Neuronal stem cell (in vitro differentiated cells): ENCODE data around the gene C17orf113.

Source experiments
- DNase-seq: peaks from one replicate; pipeline ENCODE4 v3.0.0-alpha.2; 2013; ENCODE audit warnings: low spot score
- H2AFZ ChIP-seq: one replicate; pipeline ENCODE4 v1.6.1; 2013; ENCODE audit warnings: mild to moderate bottlenecking, low read length, inconsistent platforms
- H2AK5ac ChIP-seq: 2 replicates; pipeline ENCODE4 v1.6.1; 2013; ENCODE audit warnings: low read depth, mild to moderate bottlenecking, inconsistent platforms, low read length, moderate library complexity, mixed read lengths
- H2BK120ac ChIP-seq: 2 replicates; pipeline ENCODE4 v1.6.1; 2013; ENCODE audit warnings: low read depth, mild to moderate bottlenecking, inconsistent platforms, low read length, moderate library complexity, mixed read lengths
- H2BK12ac ChIP-seq: one replicate; pipeline ENCODE4 v1.6.1; 2013; ENCODE audit warnings: low read length, inconsistent platforms
- H2BK15ac ChIP-seq: 2 replicates; pipeline ENCODE4 v1.6.1; 2013; ENCODE audit warnings: mild to moderate bottlenecking, low read length, inconsistent platforms, mixed read lengths
- H2BK5ac ChIP-seq: one replicate; pipeline ENCODE4 v1.6.1; 2013; ENCODE audit warnings: inconsistent platforms, mild to moderate bottlenecking, low read length, moderate library complexity
- H3K14ac ChIP-seq: one replicate; pipeline ENCODE4 v1.6.1; 2013; ENCODE audit warnings: low read length, inconsistent platforms
- H3K18ac ChIP-seq: 2 replicates; pipeline ENCODE4 v1.6.1; 2013; ENCODE audit warnings: low read length, inconsistent platforms
- H3K23ac ChIP-seq: 2 replicates; pipeline ENCODE4 v1.6.1; 2013; ENCODE audit warnings: low read depth, mild to moderate bottlenecking, mixed read lengths, low read length, inconsistent platforms; ENCODE audit not compliant: poor library complexity
- H3K27ac ChIP-seq: replicated peaks from 3 replicates; pipeline ENCODE4 v1.5.1; 2013; ENCODE audit warnings: low read length, inconsistent platforms
- H3K27me3 ChIP-seq, 3 experiments: 2 replicates each; pipeline ENCODE4 v1.6.1; 2013; ENCODE audit warnings: low read length in 3 of 3, mild to moderate bottlenecking in 2 of 3, inconsistent platforms in 1 of 3, low read depth in 1 of 3, mixed read lengths in 1 of 3, moderate library complexity in 1 of 3; ENCODE audit not compliant: control insufficient read depth in 3 of 3, insufficient read depth in 3 of 3
- H3K36me3 ChIP-seq, 2 donors: replicated peaks in 1 of 2; 2 replicates each; pipeline ENCODE4 v1.6.1; 2013; ENCODE audit warnings: low read length in 2 of 2; ENCODE audit not compliant: control insufficient read depth in 2 of 2, insufficient read depth in 2 of 2
- H3K4ac ChIP-seq: 2 replicates; pipeline ENCODE4 v1.6.1; 2013; ENCODE audit warnings: inconsistent platforms, mild to moderate bottlenecking, low read length, moderate library complexity
- H3K4me1 ChIP-seq, 2 donors: 1 replicate in 1 of 2; 2 replicates in 1 of 2; pipeline ENCODE4 v1.6.1; 2013; ENCODE audit warnings: low read length in 2 of 2, low read depth in 1 of 2; ENCODE audit not compliant: control insufficient read depth in 2 of 2, insufficient read depth in 1 of 2
- H3K4me2 ChIP-seq: one replicate; pipeline ENCODE4 v1.6.1; 2013; ENCODE audit warnings: mild to moderate bottlenecking, low read length, inconsistent platforms; ENCODE audit not compliant: insufficient read depth, poor library complexity, severe bottlenecking
- H3K4me3 ChIP-seq, 2 donors: 2 replicates each; pipeline ENCODE4 v1.5.1; 2013; ENCODE audit warnings: low read length in 2 of 2, mild to moderate bottlenecking in 2 of 2, inconsistent platforms in 1 of 2, moderate library complexity in 1 of 2
- H3K79me1 ChIP-seq: one replicate; pipeline ENCODE4 v1.6.1; 2013; ENCODE audit warnings: low read depth, mild to moderate bottlenecking, inconsistent platforms, low read length, moderate library complexity
- H3K9ac ChIP-seq: one replicate; pipeline ENCODE4 v1.6.1; 2013; ENCODE audit warnings: mild to moderate bottlenecking, low read depth, low read length, inconsistent platforms; ENCODE audit not compliant: poor library complexity
- H3K9me3 ChIP-seq, 2 donors: replicated peaks in 1 of 2; 2 replicates each; pipeline versions ENCODE3 to v1.6.1; 2013; ENCODE audit warnings: low read length in 2 of 2, mild to moderate bottlenecking in 2 of 2, inconsistent platforms in 1 of 2, low read depth in 1 of 2, mixed read lengths in 1 of 2, moderate library complexity in 1 of 2; ENCODE audit not compliant: control insufficient read depth in 2 of 2, insufficient read depth in 1 of 2
- H4K8ac ChIP-seq: one replicate; pipeline ENCODE4 v1.6.1; 2013; ENCODE audit warnings: low read depth, mild to moderate bottlenecking, inconsistent platforms, low read length, moderate library complexity
- H4K91ac ChIP-seq: one replicate; pipeline ENCODE4 v1.6.1; 2013; ENCODE audit warnings: low read length, low read depth, mild to moderate bottlenecking, inconsistent platforms; ENCODE audit not compliant: poor library complexity
- WGBS, 2 donors: extraction: QIAGEN DNeasy Blood & Tissue Kit; methylation state at CpG; one replicate each; pipeline ENCODE4 v1.1.7; 2013; ENCODE audit warnings: missing lambda C conversion rate in 2 of 2, mixed read lengths in 1 of 2; ENCODE audit not compliant: insufficient read length in 2 of 2, insufficient replicate concordance in 1 of 2; ENCODE audit errors: extremely low coverage in 2 of 2; 5-methylcytosine and 5-hydroxymethylcytosine counted together

The C17orf113 gene

DNA sequence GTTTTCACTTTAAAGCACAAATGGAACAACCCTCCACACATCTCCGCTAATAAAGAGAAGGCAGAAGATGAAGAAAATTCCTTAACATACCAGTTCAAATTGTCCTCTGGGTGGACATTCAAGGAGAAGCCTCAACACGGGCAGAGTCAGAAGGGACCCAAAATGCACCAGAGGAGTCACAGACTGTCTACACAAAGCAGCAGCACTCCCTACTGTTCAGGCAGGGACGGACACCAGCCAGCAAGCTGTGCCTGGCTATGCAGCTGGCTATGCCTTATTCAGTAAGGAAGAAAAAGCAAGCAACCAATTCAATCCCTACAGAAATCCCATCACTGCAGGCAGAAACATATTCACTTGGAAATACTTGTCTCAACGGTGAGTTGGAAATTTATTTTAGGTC lies 41.2 kb downstream of the C17orf113 start:
- peaks cover 6% of the 10 kb centered on the region for H3K79me1 ChIP-seq
- H3K4me3 ChIP-seq = no peak overlapping the region
- no peak overlapping the region for H3K23ac ChIP-seq
- no peak overlapping the region for H3K9ac ChIP-seq
- no peaks in the 10 kb centered on the region for H3K9me3 ChIP-seq
- H2AK5ac ChIP-seq = no peak overlapping the region
- no CpG with 5 or more reads among the region's 4 CpGs for WGBS, 2 donors
- no peak overlapping the region for H3K4me2 ChIP-seq
- H3K14ac ChIP-seq = no peak overlapping the region
- H3K4ac ChIP-seq = no peak overlapping the region
- no peak overlapping the region for H2BK15ac ChIP-seq
- no peaks in the 10 kb centered on the region for H3K4me1 ChIP-seq
- H4K8ac ChIP-seq = no peak overlapping the region
- no peaks in the 10 kb centered on the region for H3K27me3 ChIP-seq
- H2BK120ac ChIP-seq = no peak overlapping the region
- H3K36me3 ChIP-seq = peaks cover 3 to 51% of the 10 kb centered on the region in 2 donors
- H3K27ac ChIP-seq = no peak overlapping the region
- no peak overlapping the region for H2AFZ ChIP-seq
- H3K18ac ChIP-seq = no peak overlapping the region
- H2BK12ac ChIP-seq = no peak overlapping the region
- no peak for DNase-seq
- no peak overlapping the region for H2BK5ac ChIP-seq
- H4K91ac ChIP-seq = no peak overlapping the region

DNA sequence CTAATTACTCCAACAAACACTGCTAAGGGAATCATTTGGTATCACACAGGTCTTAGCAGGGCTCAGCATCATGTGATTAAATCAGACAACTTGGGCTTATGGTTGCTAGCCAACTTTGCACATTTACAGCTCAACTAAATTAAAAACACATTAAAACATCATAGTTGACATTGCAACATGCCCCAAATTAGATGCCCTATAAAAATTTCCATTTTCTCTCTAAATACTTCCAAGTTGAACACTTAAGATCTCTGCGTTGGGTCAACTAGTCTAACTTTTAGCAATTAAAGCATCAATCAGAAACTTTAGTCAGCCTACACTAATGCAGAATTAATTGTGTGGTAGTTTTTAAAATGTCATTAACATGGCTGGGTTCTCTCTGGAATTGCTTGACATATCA lies 45.2 kb downstream of the C17orf113 start:
- peaks cover 4% of the 10 kb centered on the region for H3K79me1 ChIP-seq
- no peak overlapping the region for H3K4me3 ChIP-seq
- H3K27me3 ChIP-seq = no peaks in the 10 kb centered on the region
- H4K8ac ChIP-seq = no peak overlapping the region
- H3K36me3 ChIP-seq = peaks cover 11 to 65% of the 10 kb centered on the region in 2 donors
- no peak for DNase-seq
- no peak overlapping the region for H3K27ac ChIP-seq
- no peak overlapping the region for H2BK120ac ChIP-seq
- H3K14ac ChIP-seq = no peak overlapping the region
- H3K18ac ChIP-seq = no peak overlapping the region
- H3K4ac ChIP-seq = no peak overlapping the region
- H2BK15ac ChIP-seq = no peak overlapping the region
- no peak overlapping the region for H2BK12ac ChIP-seq
- no peak overlapping the region for H2AFZ ChIP-seq
- H3K9ac ChIP-seq = no peak overlapping the region
- no CpG with 5 or more reads among the region's 1 CpG for WGBS, 2 donors
- H3K4me1 ChIP-seq = peaks cover 0 to 4% of the 10 kb centered on the region in 2 donors
- H2BK5ac ChIP-seq = no peak overlapping the region
- H3K9me3 ChIP-seq = no peaks in the 10 kb centered on the region
- no peak overlapping the region for H4K91ac ChIP-seq
- H2AK5ac ChIP-seq = no peak overlapping the region
- H3K4me2 ChIP-seq = no peak overlapping the region
- H3K23ac ChIP-seq = no peak overlapping the region

DNA sequence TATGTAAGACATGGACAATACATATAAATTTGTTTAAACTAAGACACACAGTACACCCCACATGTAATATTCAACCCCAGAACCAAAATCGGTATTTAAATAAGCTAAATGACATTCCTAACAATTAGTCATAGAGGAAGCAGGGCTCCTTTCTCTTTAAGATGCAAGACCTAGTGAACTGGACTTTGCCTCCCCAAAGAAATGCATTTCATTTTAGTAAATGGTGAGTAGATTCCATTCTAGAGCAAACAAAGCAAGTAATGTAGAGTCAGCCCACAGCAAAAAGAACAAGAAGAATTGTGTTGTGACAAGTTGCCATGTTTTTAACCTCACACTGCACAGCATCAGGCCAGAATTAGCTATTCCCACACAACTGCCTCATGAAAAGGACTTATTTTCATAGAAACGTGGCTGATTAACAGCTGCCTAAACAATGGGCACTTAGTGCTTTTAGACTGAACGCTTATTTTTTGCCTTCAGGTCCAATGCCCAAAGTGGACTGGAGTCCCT lies 47.6 kb downstream of the C17orf113 start:
- Histone ChIP-seq H3K14ac (no peak overlapping the region), H3K4ac (no peak overlapping the region), H4K91ac (no peak overlapping the region), H3K9ac (no peak overlapping the region), H3K4me3 (no peak overlapping the region), H3K23ac (no peak overlapping the region), H3K27me3 (no peaks in the 10 kb centered on the region), H4K8ac (no peak overlapping the region), H2BK5ac (no peak overlapping the region), H3K4me2 (no peak overlapping the region), H3K79me1 (no peaks in the 10 kb centered on the region), H3K4me1 (peaks cover 0 to 4% of the 10 kb centered on the region in 2 donors), H2BK120ac (no peak overlapping the region), H2BK12ac (no peak overlapping the region), H3K27ac (no peak overlapping the region), H3K9me3 (no peaks in the 10 kb centered on the region), H2AFZ (no peak overlapping the region), H2BK15ac (no peak overlapping the region), H3K36me3 (peaks cover 17 to 72% of the 10 kb centered on the region in 2 donors), H2AK5ac (no peak overlapping the region), H3K18ac (no peak overlapping the region)
- WGBS, 2 donors = no CpG with 5 or more reads among the region's 3 CpGs
- DNase-seq = no peak

DNA sequence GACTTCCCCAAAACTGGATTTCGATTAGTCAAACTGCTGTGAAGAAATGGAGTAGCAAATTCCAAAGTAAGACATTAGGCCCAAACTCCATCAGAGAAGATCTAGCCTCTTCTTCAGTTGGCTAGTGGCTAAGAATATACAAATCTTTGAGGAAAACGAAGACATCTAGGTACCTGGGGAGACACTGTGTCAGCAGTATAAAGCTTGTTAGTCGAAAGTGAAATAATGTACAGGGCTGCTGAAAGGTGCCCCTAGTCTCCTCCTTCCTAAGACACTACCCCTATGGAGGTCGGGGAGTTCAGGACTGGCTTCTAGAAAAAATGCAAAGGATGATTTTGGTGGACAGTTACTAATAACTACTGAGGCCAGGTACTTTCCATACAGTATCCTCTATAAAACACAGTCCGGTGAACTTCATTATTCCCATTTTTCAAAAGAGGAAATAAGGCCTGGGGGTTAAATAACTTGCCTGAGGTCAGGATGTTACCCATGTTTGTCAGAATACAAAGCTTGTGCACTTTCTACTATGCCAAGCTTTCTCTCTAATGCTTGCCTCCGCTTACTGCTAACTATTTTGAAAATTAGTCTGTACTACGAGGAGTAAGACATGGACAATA lies 48.1 kb downstream of the C17orf113 start:
- no CpG with 5 or more reads among the region's 7 CpGs for WGBS, 2 donors
- Histone ChIP-seq H2BK12ac (no peak overlapping the region), H2BK120ac (no peak overlapping the region), H3K9me3 (no peaks in the 10 kb centered on the region), H3K4ac (no peak overlapping the region), H3K14ac (no peak overlapping the region), H3K27ac (no peak overlapping the region), H3K23ac (no peak overlapping the region), H3K36me3 (peaks cover 22 to 75% of the 10 kb centered on the region in 2 donors), H3K4me2 (no peak overlapping the region), H3K4me1 (peaks cover 0 to 4% of the 10 kb centered on the region in 2 donors), H3K79me1 (no peaks in the 10 kb centered on the region), H3K27me3 (no peaks in the 10 kb centered on the region), H4K91ac (no peak overlapping the region), H2AFZ (no peak overlapping the region), H3K9ac (no peak overlapping the region), H2BK5ac (no peak overlapping the region), H3K18ac (no peak overlapping the region), H4K8ac (no peak overlapping the region), H3K4me3 (no peak overlapping the region), H2BK15ac (no peak overlapping the region), H2AK5ac (no peak overlapping the region)
- DNase-seq = no peak
